A673 (cell line): ENCODE results near the gene LRBA. TPM values are rescaled to one million over a fixed set of nuclear protein-coding genes. Genes with fewer than 3 reads are reported as not detected.

Source experiments
- BruUV-seq: library from RNA; stranded (reverse); fragments of 400-500 nt; replicated peaks from 2 replicates; lab custom pipeline; 2021; lab: Mats Ljungman, UMichigan
- CTCF ChIA-PET: fragments of 300-600 bp; sonication (Branson Sonifier 250); formaldehyde crosslinking; loops from one replicate; lab custom pipeline; 2022; ENCODE audit warnings: antibody characterized with exemption; lab: Charles Lee
- POLR2A ChIA-PET: fragments of 300-600 bp; sonication (Branson Sonifier 250); formaldehyde crosslinking; loops from one replicate; lab custom pipeline; 2022; ENCODE audit warnings: antibody characterized with exemption; ENCODE audit not compliant: low non-redundant PET; lab: Charles Lee
- DNase-seq: peaks from one replicate; pipeline ENCODE4 v3.0.0-alpha.2; 2015; ENCODE audit warnings: low spot score
- H3K27ac ChIP-seq: fragments of 200-600 bp; sonication (generic); 2 replicates; pipeline ENCODE4 v1.5.1; 2016; ENCODE audit warnings: mixed run types, low read depth, mild to moderate bottlenecking, mixed read lengths, antibody characterized with exemption, low read length; ENCODE audit not compliant: poor library complexity, severe bottlenecking
- H3K27me3 ChIP-seq: fragments of 200-600 bp; sonication (generic); replicated peaks from 2 replicates; pipeline ENCODE4 v1.6.1; 2017; ENCODE audit warnings: mixed run types, low read depth, mild to moderate bottlenecking, mixed read lengths, antibody characterized with exemption, low read length; ENCODE audit not compliant: insufficient read depth, poor library complexity
- H3K36me3 ChIP-seq: fragments of 200-600 bp; sonication (generic); 2 replicates; pipeline ENCODE4 v1.6.1; 2016; ENCODE audit warnings: mixed run types, mild to moderate bottlenecking, mixed read lengths, antibody characterized with exemption, low read length; ENCODE audit not compliant: insufficient read depth, poor library complexity, severe bottlenecking
- H3K4me1 ChIP-seq: fragments of 200-600 bp; sonication (generic); 2 replicates; pipeline ENCODE4 v1.6.1; 2017; ENCODE audit warnings: mixed run types, mild to moderate bottlenecking, mixed read lengths, antibody characterized with exemption, low read length; ENCODE audit not compliant: insufficient read depth, poor library complexity, severe bottlenecking
- H3K4me3 ChIP-seq: fragments of 200-600 bp; sonication (generic); 2 replicates; pipeline ENCODE4 v1.5.1; 2016; ENCODE audit warnings: low read depth, mixed run types, mild to moderate bottlenecking, mixed read lengths, low read length; ENCODE audit not compliant: poor library complexity, severe bottlenecking
- H3K9me3 ChIP-seq: fragments of 200-600 bp; sonication (generic); 2 replicates; pipeline ENCODE4 v1.6.1; 2016; ENCODE audit warnings: mixed run types, low read depth, mild to moderate bottlenecking, mixed read lengths, antibody characterized with exemption, low read length; ENCODE audit not compliant: poor library complexity, severe bottlenecking
- CTCF ChIP-seq: fragments of 300-800, 200-600 bp; sonication (generic); conservative IDR thresholded peaks from 2 replicates; pipeline ENCODE4 v1.5.1; 2017; ENCODE audit warnings: low read depth, mild to moderate bottlenecking, antibody characterized with exemption, low read length, moderate library complexity, mixed read lengths
- EZH2 ChIP-seq: fragments of 200-600 bp; sonication (generic); IDR thresholded peaks from 2 replicates; pipeline ENCODE4 v1.6.1; 2017; ENCODE audit warnings: borderline replicate concordance, low read depth, mild to moderate bottlenecking, mixed read lengths, antibody characterized with exemption, low read length; ENCODE audit not compliant: poor library complexity, severe bottlenecking
- intact Hi-C: fragments of 100-400 bp; cut with micrococcal nuclease; formaldehyde crosslinking; loops from one replicate; pipeline ENCODE4 v1.10.0; 2022; ENCODE audit not compliant: unreplicated experiment
- total RNA-seq: library from RNA; stranded (reverse); gene quantifications from 2 replicates; pipeline ENCODE4 v1.2.3, GENCODE V29; 2021

LRBA gene
- total RNA-seq, 1 experiment from 2014 or later: 35.7 TPM

DNA sequence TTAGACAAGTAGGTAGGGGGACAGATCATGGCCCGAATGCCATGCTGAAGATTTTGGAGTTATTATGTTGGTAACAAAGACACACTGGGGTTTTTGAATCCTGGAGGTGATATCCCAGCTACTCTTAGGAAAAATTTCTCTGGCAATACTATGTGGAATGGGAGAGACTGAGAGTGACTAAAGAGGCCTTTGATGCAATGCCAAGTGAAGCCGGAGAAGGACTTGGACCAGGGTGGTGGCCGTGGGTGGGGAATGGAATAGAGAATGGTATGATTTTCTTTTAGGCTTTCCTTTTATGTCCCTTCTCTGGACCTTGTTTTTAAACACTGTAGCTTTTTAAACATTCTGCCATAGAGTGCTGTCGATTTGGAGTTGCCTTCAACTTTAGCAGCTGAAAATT is 795.2 kb downstream of the LRBA start:
- Histone ChIP-seq H3K9me3 (no peaks in the 10 kb centered on the region), H3K4me3 (no peak overlapping the region), H3K36me3 (no peaks in the 10 kb centered on the region), H3K27me3 (no peaks in the 10 kb centered on the region), H3K27ac (no peak overlapping the region), H3K4me1 (peaks cover 18% of the 10 kb centered on the region)
- intact Hi-C loops: loop anchor here (5.0 to 10.0 kb wide), 2 partner anchors 115 to 223 kb away; no protein-coding TSS in a partner anchor
- POLR2A ChIA-PET: no interaction called here
- TF ChIP-seq CTCF: no peak
- no peak for TF ChIP-seq EZH2
- no peak for DNase-seq
- CTCF ChIA-PET: no interaction called here
- no TSS peak for BruUV-seq

DNA sequence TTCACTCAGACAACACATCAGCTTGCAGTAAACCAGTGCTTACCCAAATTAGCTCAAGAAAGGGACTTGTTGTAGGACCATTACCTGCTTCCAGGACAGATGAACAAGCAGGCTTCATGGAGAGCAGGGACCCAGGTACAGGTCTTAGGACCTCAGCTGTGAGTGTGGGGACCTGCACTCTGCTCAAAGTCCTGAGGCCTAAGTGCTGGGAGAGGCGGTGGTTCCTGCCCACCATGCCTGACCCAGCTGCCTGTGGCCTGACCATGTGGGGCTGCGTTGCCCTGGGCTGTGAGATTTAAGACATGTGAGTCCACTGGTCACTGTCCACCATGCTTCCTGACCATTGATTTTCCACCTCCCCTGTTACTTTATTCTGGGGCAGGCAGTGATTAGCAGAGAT is 796.6 kb downstream of the LRBA start:
- intact Hi-C loops: loop anchor here (5.0 to 10.0 kb wide), 2 partner anchors 114 to 221 kb away; no protein-coding TSS in a partner anchor
- Histone ChIP-seq H3K36me3 (no peaks in the 10 kb centered on the region), H3K4me3 (no peak overlapping the region), H3K27me3 (no peaks in the 10 kb centered on the region), H3K9me3 (no peaks in the 10 kb centered on the region), H3K27ac (no peak overlapping the region), H3K4me1 (peaks cover 18% of the 10 kb centered on the region)
- no TSS peak for BruUV-seq
- TF ChIP-seq EZH2 (no peak), CTCF (no peak)
- ChIA-PET POLR2A (no interaction called here), CTCF (interaction anchor here (1.6 kb wide), 1 partner anchor 208 kb away, joined by 5 read pairs; no protein-coding TSS in a partner anchor)
- no peak for DNase-seq

GRCh38 chr4:150217808-150218207 is 797.3 kb downstream of the LRBA start:
- H3K27me3 ChIP-seq: no peaks in the 10 kb centered on the region
- no peak overlapping the region for H3K4me3 ChIP-seq
- no TSS peak for BruUV-seq
- H3K27ac ChIP-seq: no peak overlapping the region
- peak; percentile 61 for DNase-seq
- H3K36me3 ChIP-seq: no peaks in the 10 kb centered on the region
- TF ChIP-seq CTCF (no peak), EZH2 (no peak)
- CTCF ChIA-PET: interaction anchor here (0.9 to 1.6 kb wide), 4 partner anchors 13 to 212 kb away, joined by 3 to 5 read pairs (median 4); no protein-coding TSS in a partner anchor
- peaks cover 18% of the 10 kb centered on the region for H3K4me1 ChIP-seq
- POLR2A ChIA-PET: no interaction called here
- H3K9me3 ChIP-seq: no peaks in the 10 kb centered on the region
- intact Hi-C loops: loop anchor here (2.0 to 10.0 kb wide), 3 partner anchors 113 to 221 kb away; no protein-coding TSS in a partner anchor
